Endothelial cell of umbilical vein (primary cell): ENCODE measurements around the gene SLC25A33.

Experiments used
- CTCF ChIP-seq, 2 donors: IDR thresholded peaks; 1 replicate in 1 of 2; 2 replicates in 1 of 2; pipeline ENCODE4 v1.5.1; 2011; ENCODE audit warnings: low read length in 2 of 2, mild to moderate bottlenecking in 2 of 2, moderate library complexity in 2 of 2, control low read depth in 1 of 2, inconsistent platforms in 1 of 2, low read depth in 1 of 2; ENCODE audit not compliant: insufficient read depth in 1 of 2; ENCODE audit errors: extremely low read depth in 1 of 2
- EZH2 ChIP-seq: IDR thresholded peaks from 2 replicates; pipeline ENCODE4 v1.6.1; 2012; ENCODE audit warnings: borderline replicate concordance, low read depth, mild to moderate bottlenecking, moderate library complexity, low read length, inconsistent platforms; ENCODE audit not compliant: severe bottlenecking
- MYC ChIP-seq: IDR thresholded peaks from one replicate; pipeline ENCODE4 v1.6.1; 2011; ENCODE audit warnings: mild to moderate bottlenecking, low read depth, low read length
- POLR2A ChIP-seq: IDR thresholded peaks from 2 replicates; pipeline ENCODE4 v1.6.1; 2012; ENCODE audit warnings: low read depth, mild to moderate bottlenecking, control low read depth, low read length
- POLR2AphosphoS5 ChIP-seq: IDR thresholded peaks from 2 replicates; pipeline ENCODE4 v1.6.1; 2012; ENCODE audit warnings: low read depth, mild to moderate bottlenecking, control low read depth, low read length, moderate library complexity; ENCODE audit not compliant: insufficient read depth

DNA sequence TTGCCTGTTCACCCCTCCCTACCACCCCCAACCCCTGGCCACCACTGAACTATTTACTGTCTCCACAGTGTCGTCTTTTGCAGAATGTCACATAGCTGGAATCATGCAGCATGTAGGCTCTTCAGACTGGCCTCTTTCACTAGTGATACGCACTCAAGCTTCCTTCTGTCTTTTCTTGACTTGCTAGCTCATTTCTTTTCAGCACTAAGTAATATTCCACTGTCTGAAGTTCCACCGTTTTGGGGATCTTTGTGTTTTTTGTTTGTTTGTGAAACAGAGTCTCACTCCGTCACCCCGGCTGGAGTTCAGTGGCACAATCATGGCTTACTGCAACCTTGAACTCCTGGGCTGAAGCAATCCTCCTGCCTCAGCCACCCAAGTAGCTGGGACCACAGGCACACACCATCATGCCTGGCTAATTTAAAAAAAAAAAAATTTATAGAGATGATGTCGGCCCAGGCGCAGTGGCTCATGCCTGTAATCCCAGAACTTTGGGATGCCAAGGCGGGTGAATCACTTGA lies 43.4 kb upstream of the SLC25A33 start:
- TF ChIP-seq CTCF (IDR thresholded peaks at IDR 0.05; ENCODE audit: extremely low read depth in 1 of 2, insufficient read depth in 1 of 2, low read depth in 1 of 2, low read length in 2 of 2), result no peak
- TF ChIP-seq EZH2, result no peak
- no peak for TF ChIP-seq POLR2A
- TF ChIP-seq POLR2AphosphoS5, result no peak
- no peak for TF ChIP-seq MYC
